C4-2B (cell line): ENCODE measurements around the gene INO80E.
"Not testable (repeated sequence)": the region's sequence is repeated elsewhere in the genome, so short reads cannot be mapped to it uniquely, and the experiment has no call there.

Experiments
- H3K27ac ChIP-seq: fragments of 450-650 bp; 2 replicates; pipeline ENCODE4 v1.5.1; 2017
- ZFX ChIP-seq: fragments of 450-650 bp; IDR thresholded peaks from 2 replicates; pipeline ENCODE4 v1.6.1; 2017
- TF ChIP-seq, protein P1 (sequence below): fragments of 450-650 bp; conservative IDR thresholded peaks from 2 replicates; pipeline ENCODE4 v1.5.1; 2017; ENCODE audit warnings: mild to moderate bottlenecking

INO80E gene

GRCh38 chr16:30033270-30033669, 37.2 kb downstream of the INO80E start:
- H3K27ac ChIP-seq, result no peak overlapping the region
- TF ChIP-seq, protein P1, sequence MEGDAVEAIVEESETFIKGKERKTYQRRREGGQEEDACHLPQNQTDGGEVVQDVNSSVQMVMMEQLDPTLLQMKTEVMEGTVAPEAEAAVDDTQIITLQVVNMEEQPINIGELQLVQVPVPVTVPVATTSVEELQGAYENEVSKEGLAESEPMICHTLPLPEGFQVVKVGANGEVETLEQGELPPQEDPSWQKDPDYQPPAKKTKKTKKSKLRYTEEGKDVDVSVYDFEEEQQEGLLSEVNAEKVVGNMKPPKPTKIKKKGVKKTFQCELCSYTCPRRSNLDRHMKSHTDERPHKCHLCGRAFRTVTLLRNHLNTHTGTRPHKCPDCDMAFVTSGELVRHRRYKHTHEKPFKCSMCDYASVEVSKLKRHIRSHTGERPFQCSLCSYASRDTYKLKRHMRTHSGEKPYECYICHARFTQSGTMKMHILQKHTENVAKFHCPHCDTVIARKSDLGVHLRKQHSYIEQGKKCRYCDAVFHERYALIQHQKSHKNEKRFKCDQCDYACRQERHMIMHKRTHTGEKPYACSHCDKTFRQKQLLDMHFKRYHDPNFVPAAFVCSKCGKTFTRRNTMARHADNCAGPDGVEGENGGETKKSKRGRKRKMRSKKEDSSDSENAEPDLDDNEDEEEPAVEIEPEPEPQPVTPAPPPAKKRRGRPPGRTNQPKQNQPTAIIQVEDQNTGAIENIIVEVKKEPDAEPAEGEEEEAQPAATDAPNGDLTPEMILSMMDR, result no peak
- no peak for TF ChIP-seq ZFX

GRCh38 chr16:30040221-30040620, 44.2 kb downstream of the INO80E start:
- no peak overlapping the region for H3K27ac ChIP-seq
- TF ChIP-seq, protein P1, result no peak
- no peak for TF ChIP-seq ZFX

- H3K27ac ChIP-seq, result not testable (repeated sequence)
Measured at GRCh38 chr16:30040690-30041089, 44.6 kb downstream of the INO80E start.

DNA sequence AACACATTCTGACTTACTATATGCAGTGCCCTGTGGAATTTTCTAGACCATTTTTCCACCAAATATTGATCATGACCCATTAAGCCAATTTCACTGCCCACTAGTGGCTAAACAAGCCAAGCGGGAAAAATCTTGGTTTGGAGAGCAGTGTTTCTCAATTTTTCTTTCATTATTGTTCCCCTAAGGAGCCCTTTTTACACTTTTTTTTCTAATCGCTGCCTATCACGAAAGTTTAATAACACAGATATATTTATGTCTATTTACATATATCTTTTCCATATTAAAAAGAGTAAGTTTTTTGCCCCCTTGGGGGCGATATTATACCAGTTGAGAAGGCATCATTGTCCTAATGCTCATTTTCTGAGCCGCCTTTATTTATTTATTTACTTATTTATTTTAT, 45.8 kb downstream of the INO80E start:
- TF ChIP-seq ZFX, result no peak
- TF ChIP-seq, protein P1, result no peak; the same call in 1 of the 2 replicates

GRCh38 chr16:30046178-30046577, 50.1 kb downstream of the INO80E start:
- H3K27ac ChIP-seq, result no peak overlapping the region
- TF ChIP-seq, protein P1, result no peak
- TF ChIP-seq ZFX, result no peak

More for the DNA sequence above, 45.8 kb downstream of the INO80E start:
- H3K27ac ChIP-seq, result no peak overlapping the region

GRCh38 chr16:30046588-30046987, 50.5 kb downstream of the INO80E start:
- H3K27ac ChIP-seq, result no peak overlapping the region
- TF ChIP-seq ZFX, result no peak
- TF ChIP-seq, protein P1, result no peak

DNA sequence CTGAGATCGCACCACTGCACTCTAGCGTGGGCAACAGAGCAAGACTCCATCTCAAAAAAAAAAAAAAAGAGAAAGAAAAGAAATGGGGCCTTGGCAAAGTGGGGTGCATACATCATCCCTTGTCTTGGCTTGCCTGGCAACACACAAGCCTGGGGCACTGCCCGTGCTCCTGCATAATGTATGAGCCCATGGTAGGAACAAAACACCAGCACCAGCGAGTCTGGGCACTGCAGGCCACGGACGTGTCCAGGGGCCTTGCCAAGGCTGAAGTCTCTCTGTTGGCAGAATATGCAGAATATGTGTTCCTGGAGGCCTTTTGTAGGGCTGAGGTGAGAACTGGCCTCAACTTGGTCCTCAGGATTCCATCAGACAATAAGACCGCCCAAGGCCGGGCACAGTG, 53.8 kb downstream of the INO80E start:
- H3K27ac ChIP-seq, result no peak overlapping the region
- no peak for TF ChIP-seq ZFX
- TF ChIP-seq, protein P1, result no peak

GRCh38 chr16:30051518-30051917, 55.5 kb downstream of the INO80E start:
- TF ChIP-seq ZFX, result no peak
- no peak overlapping the region; the same call in 1 of the 2 replicates for H3K27ac ChIP-seq
